Measurements from ENCODE around the gene SOX18. TPM values are rescaled to one million over a fixed set of nuclear protein-coding genes. Genes with fewer than 3 reads are reported as not detected.
A peak's percentile ranks its signal among the peaks of the same experiment; 100 is the strongest.

Gene SOX18
- polyA plus RNA-seq, 3 donors: not detected

- H3K4me2 ChIP-seq (replicated peaks; ENCODE audit: extremely low read depth, low read length, poor library complexity, severe bottlenecking): no peak overlapping the region
- H3K27me3 ChIP-seq (ENCODE audit: control insufficient read depth in 2 of 2, insufficient read depth in 2 of 2, low read length in 2 of 2): peaks cover 0 to 32% of the 10 kb centered on the region in 2 donors
- H3K9ac ChIP-seq (ENCODE audit: insufficient read depth, low read length, poor library complexity, severe bottlenecking): no peak overlapping the region
- H3K9me3 ChIP-seq (replicated peaks in 1 of 2; ENCODE audit: control insufficient read depth in 1 of 2, insufficient read depth in 1 of 2, low read length in 2 of 2): no peaks in the 10 kb centered on the region
- H3K4me1 ChIP-seq (ENCODE audit: control insufficient read depth in 1 of 2, insufficient read depth in 2 of 2, low read length in 2 of 2): peaks cover 19 to 26% of the 10 kb centered on the region in 2 donors
- H3K27ac ChIP-seq (ENCODE audit: low read depth in 1 of 2, low read length in 2 of 2): no peak overlapping the region
- Mint-ChIP-seq H3K36me3 (no peaks in the 10 kb centered on the region), H3K4me3 (no peak overlapping the region), H3K9me3 (peaks cover 0 to 3% (median 0%) of the 10 kb centered on the region in 7 donors), H3K4me1 (peaks cover 26% of the 10 kb centered on the region), H3K27me3 (ENCODE audit: low read depth in 3 of 3) (peaks cover 21 to 46% (median 32%) of the 10 kb centered on the region in 3 donors), H3K27ac (no peak overlapping the region)
- WGBS (ENCODE audit: insufficient coverage): 89% methylated on average over 12 of the region's 12 CpGs
- H4K20me1 ChIP-seq (ENCODE audit: insufficient read depth, low read length): no peaks in the 10 kb centered on the region
- no peak for TF ChIP-seq CTCF (IDR thresholded peaks at IDR 0.05)
- H3K79me2 ChIP-seq (ENCODE audit: insufficient read depth, low read length): no peaks in the 10 kb centered on the region
- H3K4me3 ChIP-seq (replicated peaks in 1 of 3; ENCODE audit: low read depth in 2 of 3, low read length in 3 of 3): no peak overlapping the region
- intact Hi-C loops (cut with micrococcal nuclease): no loop called here
- no peaks in the 10 kb centered on the region for H3K36me3 ChIP-seq (replicated peaks in 1 of 2; ENCODE audit: control insufficient read depth in 1 of 2, insufficient read depth in 2 of 2, low read length in 2 of 2)
- DNase-seq: no peak
- H2AFZ ChIP-seq (ENCODE audit: insufficient read depth, low read depth, low read length, poor library complexity, severe bottlenecking): no peak overlapping the region
These were observed 9.1 kb upstream of the SOX18 start for GRCh38 chr20:64058536-64058935.

DNA sequence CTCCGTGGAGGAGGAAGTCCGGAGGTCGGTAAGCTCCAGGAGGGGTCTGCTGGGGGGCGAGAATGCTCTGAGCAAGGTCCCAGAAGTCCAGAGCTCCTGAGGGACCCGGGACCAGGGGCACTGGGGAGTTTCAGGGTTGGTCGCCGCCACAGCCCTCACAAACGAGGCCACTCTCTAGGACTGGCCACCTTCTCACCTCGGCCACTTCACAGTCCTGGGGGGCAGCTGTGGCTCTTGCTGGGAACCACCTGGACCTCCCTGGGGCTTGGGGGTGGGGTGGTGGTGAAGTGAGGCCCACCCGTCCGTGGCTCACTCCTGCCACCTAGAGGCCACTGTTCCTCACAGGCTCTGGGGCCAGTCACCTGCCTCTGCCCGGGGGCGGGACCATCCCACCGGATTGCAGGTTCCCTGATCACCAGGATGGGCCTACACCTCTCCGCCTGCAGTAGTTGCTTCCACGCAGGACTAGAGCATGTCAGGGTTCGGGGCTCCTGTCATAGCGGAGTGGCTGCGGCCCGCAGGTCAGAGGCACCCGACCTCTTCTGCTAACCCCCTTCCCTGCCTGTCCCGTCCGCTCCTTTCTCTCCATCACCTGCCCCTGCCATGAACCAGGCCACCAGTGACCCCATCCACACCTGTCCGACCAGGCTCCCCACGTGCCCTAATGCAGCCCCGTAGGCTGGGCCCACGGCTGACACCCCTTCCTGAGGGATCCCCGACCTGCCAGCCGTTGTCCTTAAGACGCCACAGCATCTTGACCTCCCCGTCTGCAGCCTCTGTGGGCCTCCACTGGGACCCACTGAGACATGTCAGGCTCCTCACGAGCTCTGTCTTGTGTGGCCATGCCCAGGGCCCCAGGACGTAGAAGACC is 8.4 kb upstream of the SOX18 start:
- 41% methylated on average over 29 of the region's 33 CpGs for whole genome bisulfite sequencing (ENCODE audit: insufficient coverage)
- H4K20me1 ChIP-seq (ENCODE audit: insufficient read depth, low read length): no peaks in the 10 kb centered on the region
- peaks cover 0 to 34% of the 10 kb centered on the region in 2 donors for H3K27me3 ChIP-seq (ENCODE audit: control insufficient read depth in 2 of 2, insufficient read depth in 2 of 2, low read length in 2 of 2)
- peaks cover 0 to 3% of the 10 kb centered on the region in 2 donors for H3K36me3 Mint-ChIP-seq
- peak; percentile 32 to 50 (median 47) for DNase-seq
- no peak overlapping the region for H2AFZ ChIP-seq (ENCODE audit: insufficient read depth, low read depth, low read length, poor library complexity, severe bottlenecking)
- H3K4me1 Mint-ChIP-seq: peaks cover 26% of the 10 kb centered on the region
- H3K27ac Mint-ChIP-seq: no peak overlapping the region
- no peak overlapping the region for H3K4me3 ChIP-seq (replicated peaks in 1 of 3; ENCODE audit: low read depth in 2 of 3, low read length in 3 of 3)
- no peaks in the 10 kb centered on the region for H3K36me3 ChIP-seq (replicated peaks in 1 of 2; ENCODE audit: control insufficient read depth in 1 of 2, insufficient read depth in 2 of 2, low read length in 2 of 2)
- no peak overlapping the region for H3K27ac ChIP-seq (ENCODE audit: low read depth in 1 of 2, low read length in 2 of 2)
- H3K4me2 ChIP-seq (replicated peaks; ENCODE audit: extremely low read depth, low read length, poor library complexity, severe bottlenecking): peak overlapping the region; percentile 28
- H3K27me3 Mint-ChIP-seq (ENCODE audit: low read depth in 3 of 3): peaks cover 26 to 52% (median 36%) of the 10 kb centered on the region in 3 donors
- no peak overlapping the region for H3K9ac ChIP-seq (ENCODE audit: insufficient read depth, low read length, poor library complexity, severe bottlenecking)
- H3K9me3 ChIP-seq (replicated peaks in 1 of 2; ENCODE audit: control insufficient read depth in 1 of 2, insufficient read depth in 1 of 2, low read length in 2 of 2): no peaks in the 10 kb centered on the region
- H3K4me3 Mint-ChIP-seq: peak overlapping the region; percentile 47 to 79
- intact Hi-C loops (cut with micrococcal nuclease): no loop called here
- peaks cover 16 to 22% of the 10 kb centered on the region in 2 donors for H3K4me1 ChIP-seq (ENCODE audit: control insufficient read depth in 1 of 2, insufficient read depth in 2 of 2, low read length in 2 of 2)
- TF ChIP-seq CTCF (IDR thresholded peaks at IDR 0.05): peak; percentile 93
- peaks cover 0 to 3% (median 0%) of the 10 kb centered on the region in 7 donors for H3K9me3 Mint-ChIP-seq
- no peaks in the 10 kb centered on the region for H3K79me2 ChIP-seq (ENCODE audit: insufficient read depth, low read length)

Measured in CD14-positive monocyte (primary cell).